ENCODE data around the gene GRM7.

The GRM7 gene

GRCh38 chr3:7678521-7678920 lies 817.6 kb downstream of the GRM7 start:
- DNase-seq, result no peak

GRCh38 chr3:7682822-7683229 lies 821.9 kb downstream of the GRM7 start:
- DNase-seq, result no peak

DNA sequence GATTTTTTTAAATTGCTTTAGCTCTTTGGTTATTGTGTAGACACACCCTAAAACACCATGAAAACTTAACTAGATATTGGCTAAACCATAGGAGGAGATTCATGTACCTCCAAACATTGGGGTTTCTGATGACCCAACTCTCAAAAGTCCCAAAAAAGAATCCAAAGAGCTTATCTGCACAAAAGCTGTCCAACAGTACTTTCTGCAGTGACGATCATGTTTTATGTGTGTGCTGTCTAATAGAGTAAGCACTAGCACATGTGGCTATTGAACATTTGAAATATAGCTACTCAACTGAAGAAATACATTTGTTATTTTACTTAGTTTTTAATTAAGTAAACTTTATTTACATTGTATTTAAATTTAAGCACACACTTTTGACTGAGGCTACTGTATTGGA lies 822.5 kb downstream of the GRM7 start:
- no peak for DNase-seq

GRCh38 chr3:7684182-7684715 lies 823.3 kb downstream of the GRM7 start:
- DNase-seq, result peak; percentile 3

DNA sequence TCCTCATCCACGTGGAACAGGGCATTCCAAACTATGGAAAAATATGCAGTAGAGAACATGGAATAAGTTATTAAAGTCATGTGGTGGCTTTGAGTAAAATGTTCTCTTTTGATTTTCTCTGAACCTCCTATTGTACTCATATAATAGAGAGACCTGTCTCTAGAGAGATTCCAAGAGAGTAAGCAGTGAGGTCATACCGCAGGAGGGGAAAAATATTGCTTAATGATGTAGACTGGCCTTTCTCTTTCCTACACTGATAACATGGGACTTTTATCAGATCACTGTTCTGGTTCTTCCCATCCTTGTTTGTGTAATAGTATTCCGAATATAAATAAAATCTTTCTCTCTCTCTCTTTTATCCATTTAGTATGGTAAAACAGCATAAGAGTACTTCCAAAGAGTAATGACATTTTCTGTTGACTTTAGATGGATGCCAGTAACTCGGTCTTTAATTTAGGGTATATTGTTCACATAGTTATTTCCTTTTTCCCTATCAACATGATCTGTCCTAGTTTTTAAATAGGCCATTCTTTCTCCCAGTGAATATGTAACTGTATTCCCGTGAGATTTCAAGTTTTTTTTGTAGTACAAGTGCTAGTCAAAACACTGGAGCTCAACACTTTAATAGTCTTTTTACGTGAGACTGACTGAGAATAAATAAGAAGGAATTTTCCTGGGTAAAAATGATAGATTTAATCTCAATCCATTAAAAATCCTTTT lies 826.7 kb downstream of the GRM7 start:
- no peak for DNase-seq

- DNase-seq, result no peak
Measured at GRCh38 chr3:7692866-7693265, 832.0 kb downstream of the GRM7 start.

GRCh38 chr3:7693976-7694375 lies 833.1 kb downstream of the GRM7 start:
- no peak for DNase-seq

DNA sequence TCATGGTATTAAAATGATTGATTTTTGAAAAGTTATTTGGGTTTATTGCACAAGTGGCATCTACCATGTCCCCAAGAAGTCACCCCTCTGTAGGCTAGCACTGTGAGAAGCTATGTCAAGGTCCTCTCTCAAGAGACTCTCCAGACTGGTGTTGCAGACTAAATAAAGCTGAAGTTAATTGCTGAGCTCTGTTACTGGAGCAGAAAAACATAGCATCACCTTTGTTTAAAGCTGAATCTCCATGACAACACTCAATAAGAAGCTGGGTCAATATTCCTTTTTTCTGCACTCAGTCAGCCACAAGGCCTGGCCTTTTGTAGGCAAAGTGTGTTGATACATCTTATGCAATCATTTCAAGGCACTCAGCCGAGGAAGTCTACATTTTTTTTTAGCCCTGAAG lies 834.1 kb downstream of the GRM7 start:
- no peak for DNase-seq

- no peak for DNase-seq
Measured at GRCh38 chr3:7696320-7696719, 835.4 kb downstream of the GRM7 start.

DNA sequence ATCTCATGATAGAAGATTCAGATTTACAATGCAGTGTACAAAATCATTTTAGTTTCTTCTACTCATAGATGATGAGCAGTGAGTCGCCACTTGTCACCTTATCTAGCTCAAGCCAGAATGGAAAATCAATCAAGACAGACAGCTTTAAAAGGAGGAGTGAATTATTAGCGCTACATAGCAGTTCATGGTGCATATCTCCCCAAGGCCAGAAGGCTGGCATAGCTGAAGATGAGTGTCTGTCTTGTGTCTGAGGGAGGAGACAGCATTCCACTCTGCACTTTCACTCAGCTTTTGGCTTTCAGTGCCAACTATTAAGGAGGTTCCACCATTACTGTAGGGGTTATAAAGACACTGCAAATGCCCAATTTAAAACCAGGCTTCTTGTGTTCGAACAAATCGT lies 836.6 kb downstream of the GRM7 start:
- no peak for DNase-seq

GRCh38 chr3:7700539-7700938 lies 839.6 kb downstream of the GRM7 start:
- DNase-seq, result no peak

DNA sequence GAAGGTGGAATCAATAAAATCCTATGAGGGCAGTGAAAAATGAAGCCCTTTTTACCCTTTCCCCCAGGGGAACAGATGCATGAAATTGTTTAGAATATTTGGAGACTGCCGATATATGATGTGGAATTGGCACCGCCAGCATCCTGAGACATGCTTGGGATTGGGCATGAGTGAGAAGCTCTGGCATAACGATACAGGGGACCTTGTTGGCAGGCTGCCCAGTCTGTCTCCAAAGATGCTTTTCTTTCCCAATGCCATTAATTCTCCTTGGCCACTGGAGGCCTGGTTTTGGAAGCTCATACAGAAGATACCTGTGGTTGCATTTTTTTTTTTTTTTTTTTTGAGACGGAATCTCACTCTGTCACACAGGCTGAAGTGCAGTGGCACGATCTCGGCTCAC lies 840.1 kb downstream of the GRM7 start:
- no peak for DNase-seq

DNA sequence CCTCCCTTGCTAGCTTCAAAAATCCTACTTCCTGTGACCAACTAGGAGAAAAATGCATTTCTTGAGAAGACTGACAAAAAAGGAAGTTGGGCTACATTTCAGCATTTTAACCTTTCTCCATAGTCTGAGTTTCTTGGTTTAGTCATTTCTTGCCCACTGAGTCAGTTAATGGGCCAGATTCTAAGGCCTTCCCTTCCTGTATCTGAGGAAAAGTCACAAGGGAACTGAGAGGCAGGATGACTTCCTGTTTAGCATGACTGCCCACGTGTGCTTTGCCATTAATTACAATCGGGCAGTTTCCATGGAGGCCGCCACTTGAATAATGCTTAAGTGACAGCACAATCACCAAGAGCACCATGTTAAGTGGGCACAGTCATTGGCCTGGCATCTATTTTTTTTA lies 846.3 kb downstream of the GRM7 start:
- DNase-seq, result no peak

GRCh38 chr3:7709376-7710082 lies 848.6 kb downstream of the GRM7 start:
- no peak for DNase-seq

DNA sequence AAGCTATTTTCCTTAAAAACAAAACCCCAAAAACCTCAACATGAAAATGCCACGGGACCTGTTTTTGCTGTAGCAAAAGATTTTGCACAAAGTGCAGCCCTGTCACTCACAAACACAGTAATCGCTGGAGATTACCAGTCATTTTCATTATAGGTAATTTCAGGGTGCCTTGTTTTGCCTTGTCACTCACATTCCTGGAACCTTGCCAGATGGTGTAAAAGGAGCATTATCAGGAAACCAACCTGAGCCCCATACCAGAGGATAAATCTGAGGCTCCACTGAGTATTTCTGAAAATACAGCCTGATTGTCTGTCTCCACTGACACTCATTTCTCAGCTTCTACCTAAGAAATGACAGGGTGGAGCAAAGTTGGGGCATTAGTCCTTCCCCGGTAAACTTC lies 849.4 kb downstream of the GRM7 start:
- no peak for DNase-seq

DNA sequence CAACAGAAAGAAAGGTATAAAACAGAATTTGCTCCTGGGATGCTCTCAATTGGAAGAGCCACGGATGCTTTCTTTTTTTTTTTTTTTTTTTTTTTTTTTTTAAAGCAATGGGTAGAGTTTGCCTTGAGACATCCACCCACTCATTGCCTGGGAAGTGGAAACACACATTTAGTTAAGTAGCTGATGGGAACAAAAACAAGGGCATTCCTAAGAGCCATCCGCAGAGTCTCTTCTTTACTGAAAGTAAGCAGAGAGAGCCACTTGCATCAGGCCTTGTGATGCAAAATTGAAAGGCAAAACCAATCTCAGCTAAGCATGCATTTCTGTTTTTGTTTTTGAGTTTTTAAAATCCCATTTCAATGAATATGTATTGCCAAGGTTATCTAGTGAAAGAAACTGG lies 852.8 kb downstream of the GRM7 start:
- DNase-seq, result no peak

- DNase-seq, result no peak
Measured at GRCh38 chr3:7720649-7721297, 859.9 kb downstream of the GRM7 start.

GRCh38 chr3:7721869-7722268 lies 861.0 kb downstream of the GRM7 start:
- no peak for DNase-seq

DNA sequence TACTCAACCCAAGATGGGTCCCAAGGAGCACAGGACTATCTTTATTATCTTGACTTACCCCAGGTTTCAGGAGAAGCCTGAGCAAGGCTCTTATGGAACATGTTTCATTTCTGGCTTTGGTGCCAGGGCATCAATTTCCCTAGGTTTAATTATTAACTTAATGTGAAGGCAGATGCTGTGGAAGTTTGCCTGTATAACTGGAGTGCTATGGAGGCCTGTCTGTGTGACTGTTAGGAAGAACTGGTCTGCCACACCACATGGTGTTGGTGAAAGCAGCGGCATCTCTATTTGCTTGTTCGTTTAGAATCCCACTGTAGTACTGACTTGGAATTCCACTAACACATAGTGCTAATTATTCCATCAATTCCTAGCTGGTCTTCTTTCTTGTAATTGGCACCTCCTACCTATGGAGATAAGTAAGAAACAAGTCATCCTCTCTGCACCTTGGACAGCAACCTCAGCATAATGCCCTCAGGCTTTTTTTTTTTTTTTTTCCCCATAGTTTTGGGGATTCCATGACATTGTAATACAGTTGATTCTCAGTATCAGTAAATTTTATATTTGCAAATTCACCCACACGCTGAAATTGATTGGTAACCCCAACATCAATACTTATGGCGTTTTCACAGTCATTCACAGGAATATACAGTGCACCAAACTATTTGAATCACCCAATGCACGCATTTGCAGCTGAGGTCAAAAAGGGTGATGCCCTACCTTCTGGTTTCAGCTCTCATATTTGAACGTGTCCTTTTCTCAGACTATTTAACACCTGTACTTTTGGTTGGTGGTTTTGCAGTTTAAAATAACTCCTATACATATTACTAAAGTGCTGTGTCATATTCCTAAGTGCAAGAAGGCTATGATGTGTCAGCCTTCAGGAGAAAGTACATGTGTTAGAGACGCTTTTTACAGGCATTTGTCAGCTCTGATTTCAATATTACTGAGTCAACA lies 867.9 kb downstream of the GRM7 start:
- DNase-seq, result no peak

DNA sequence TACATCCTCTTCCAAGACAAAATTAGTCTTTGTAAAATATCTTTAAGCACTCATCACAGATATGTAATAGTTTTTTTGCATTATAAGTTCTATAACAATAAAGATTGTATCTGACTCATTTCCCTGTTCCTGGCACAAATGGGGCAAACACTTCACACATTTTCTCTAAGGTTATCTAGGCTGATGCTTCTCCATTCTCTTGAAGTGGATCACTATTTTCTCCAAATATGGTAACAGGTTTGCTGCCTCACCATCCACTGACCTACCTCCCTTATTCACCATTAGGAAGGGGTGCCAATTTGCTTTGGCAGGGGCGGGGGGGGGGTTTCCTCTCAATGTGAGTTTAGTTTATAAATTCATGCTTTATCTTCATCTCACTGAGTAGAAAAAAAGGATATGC lies 873.0 kb downstream of the GRM7 start:
- no peak for DNase-seq

DNA sequence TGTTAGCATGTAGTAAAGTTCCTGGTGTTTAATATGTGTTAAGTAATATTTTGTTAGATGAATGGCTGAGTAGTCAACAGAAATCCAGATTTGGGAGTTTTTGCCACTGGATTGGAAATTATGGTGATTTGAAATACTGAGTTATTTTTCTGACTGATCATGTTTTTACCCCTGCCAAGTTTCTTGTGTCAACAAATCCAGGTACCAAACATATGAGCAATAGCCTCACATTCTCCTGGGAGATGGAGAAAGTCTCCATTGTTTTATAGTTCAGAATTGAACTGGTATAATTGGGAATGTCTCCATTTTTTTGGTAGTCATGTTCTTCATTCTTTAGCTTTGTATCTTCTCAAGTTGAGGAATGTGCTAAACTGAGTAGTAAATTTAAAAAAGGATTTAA lies 873.5 kb downstream of the GRM7 start:
- no peak for DNase-seq

- DNase-seq, result no peak
Measured at GRCh38 chr3:7737263-7737662, 876.3 kb downstream of the GRM7 start.

DNA sequence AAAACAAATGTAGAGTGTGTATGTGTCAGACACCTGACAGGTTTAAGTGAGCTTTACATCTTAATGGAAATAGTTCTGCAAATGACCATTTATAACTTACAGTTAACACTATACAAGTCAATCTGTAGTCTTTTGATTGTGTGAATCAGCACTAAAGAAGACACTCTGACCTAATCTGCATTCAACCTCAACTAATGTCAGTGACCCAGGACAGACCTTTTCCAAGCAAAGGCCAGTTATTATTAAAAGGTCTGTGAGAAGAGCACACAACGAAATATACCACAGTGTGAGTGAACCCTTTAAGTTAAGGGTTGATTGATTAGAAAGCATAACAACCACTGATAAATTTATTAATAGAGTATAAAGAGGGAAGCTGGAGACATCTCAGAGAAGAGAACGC lies 878.8 kb downstream of the GRM7 start:
- no peak for DNase-seq
